ENCODE measurements around the gene INAFM2.

Gene INAFM2

DNA sequence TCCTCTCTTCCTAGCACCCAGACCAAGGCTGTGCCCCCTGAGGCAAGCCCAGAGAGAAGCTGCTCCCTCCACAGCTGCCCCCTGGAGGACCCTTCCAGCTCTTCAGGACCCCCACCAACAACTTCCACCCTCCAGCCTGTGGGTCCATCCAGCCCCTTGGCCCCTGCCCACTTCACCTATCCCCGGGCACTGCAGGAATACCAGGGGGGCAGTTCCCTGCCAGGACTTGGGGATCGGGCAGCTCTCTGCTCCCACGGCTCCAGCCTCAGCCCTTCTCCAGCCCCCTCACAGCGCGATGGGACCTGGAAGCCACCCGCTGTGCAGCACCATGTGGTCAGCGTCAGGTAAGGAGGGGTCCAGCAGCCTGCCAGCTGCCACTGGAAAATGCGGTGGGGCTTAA is 40.1 kb downstream of the INAFM2 start:
- no peak for DNase-seq (ENCODE audit: low read depth in 2 of 2)

DNA sequence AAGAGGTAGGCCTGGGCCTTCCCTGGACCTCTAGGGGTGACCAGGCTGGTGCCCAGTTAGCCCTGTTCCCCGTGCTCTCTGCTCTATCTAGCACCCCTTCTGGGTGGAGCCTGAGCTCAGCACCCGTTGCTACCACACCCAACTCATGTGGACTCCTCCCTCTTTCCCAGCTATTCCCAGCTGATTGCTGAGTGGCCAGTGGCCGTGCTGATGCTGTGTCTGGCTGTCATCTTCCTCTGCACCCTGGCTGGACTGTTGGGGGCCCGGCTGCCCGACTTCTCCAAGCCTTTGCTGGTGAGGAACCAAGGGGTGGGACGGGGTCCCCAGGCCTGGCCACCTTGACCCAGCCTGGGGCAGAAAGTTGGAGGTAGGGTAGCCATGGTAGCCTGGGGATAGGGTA is 40.8 kb downstream of the INAFM2 start:
- no peak for DNase-seq (ENCODE audit: low read depth in 2 of 2)

DNA sequence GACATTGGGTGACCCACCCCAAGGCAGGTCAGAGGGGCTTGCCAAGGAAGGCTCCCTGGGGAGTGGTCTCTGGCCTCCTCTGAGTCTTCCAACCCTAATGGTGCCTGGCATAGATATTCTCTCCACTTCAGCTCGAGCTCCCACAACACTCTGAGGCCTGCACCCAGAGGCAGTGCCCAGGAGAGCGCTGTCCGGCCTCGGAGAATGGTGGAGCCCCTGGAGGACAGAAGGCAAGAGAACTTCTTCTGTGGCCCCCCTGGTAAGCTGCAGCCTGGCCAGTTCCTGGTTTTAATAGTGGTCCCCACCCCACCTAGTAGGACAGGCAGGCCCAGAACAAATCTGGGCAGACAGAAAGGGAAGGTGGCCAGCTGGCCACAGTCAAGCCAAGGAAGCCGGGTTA is 41.5 kb downstream of the INAFM2 start:
- no peak for DNase-seq (ENCODE audit: low read depth in 2 of 2)

DNA sequence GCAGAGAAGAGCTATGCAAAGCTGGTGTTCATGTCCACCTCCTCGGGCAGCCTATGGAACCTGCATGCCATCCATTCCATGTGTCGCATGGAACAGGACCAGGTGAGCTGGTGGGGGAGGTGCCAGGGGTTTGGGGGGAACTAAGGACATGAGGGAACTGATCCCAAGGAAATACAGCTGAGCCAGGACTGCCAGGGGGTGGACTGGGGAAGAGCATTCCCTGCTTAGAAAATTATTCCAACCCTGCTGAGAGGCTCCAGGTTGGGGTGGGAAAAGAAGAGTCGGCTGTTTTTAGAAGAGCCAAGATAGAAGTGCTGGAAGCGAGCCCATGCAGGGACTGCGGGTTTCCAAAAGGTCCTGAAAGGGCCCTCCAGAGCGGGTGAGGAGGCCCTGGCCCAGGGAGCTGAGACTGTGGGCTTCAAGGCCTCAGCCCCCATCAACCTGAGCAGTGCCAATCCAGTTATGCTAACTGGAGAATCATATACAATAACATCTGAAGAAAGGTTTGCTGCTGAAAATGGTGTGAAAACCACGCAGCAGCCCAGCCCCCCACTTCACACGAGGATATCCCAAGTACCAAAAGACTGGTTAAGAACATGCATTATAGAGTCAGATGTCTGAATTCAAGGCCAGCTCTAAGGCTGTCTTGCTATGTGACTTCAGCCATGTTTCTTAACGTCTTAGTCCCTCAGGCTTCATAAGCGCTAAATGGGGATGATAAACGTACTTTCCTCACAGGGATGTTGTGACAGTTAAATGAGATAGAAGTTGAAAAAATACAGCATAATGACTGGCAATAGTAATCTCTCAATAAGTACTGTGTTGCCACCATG is 42.3 kb downstream of the INAFM2 start:
- no peak for DNase-seq (ENCODE audit: low read depth in 2 of 2)

DNA sequence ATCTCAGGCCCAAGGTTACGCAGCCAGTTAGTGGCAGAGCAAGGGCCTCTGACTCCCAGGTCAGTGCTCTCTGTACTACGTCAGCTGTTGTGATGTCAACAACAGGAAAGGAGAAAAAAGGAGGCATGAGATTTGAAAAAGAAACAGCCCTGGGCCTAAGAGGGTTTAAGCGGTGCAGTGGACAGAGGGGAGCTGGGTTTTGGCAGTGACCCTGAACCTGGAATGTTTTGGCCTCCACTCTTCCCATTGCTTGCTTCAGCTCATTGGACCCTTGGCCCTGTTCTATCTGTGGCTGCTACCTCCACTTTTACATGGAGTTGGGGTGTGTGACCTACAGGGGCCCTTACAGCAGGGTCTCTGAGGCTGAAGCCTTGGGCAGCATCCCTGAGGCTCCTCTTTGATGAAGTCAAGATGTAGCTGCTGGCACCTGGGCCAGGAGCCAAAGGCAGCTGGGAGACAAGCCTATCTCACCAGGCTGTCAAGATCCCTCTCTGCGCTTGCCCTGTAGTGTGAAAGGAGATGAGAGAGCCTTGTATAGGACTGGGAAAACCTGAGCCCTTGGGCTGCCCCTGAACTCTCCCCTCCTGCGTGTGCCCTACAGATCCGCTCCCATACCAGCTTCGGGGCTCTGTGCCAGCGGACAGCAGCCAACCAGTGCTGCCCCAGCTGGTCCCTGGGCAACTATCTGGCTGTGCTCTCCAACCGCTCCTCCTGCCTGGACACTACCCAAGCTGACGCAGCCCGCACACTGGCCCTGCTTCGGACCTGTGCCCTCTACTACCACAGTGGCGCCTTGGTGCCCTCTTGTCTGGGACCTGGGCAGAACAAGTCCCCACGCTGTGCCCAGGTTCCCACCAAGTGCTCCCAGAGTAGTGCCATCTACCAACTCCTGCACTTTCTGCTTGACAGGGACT is 43.2 kb downstream of the INAFM2 start:
- no peak for DNase-seq (ENCODE audit: low read depth in 2 of 2)

DNA sequence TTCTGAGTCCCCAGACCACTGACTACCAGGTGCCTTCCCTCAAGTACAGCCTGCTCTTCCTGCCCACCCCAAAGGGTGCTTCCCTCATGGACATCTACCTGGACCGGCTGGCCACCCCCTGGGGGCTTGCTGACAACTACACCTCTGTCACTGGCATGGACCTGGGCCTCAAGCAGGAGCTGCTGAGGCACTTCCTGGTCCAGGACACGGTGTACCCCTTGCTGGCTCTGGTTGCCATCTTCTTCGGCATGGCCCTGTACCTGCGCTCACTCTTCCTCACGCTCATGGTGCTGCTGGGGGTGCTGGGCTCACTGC is 43.8 kb downstream of the INAFM2 start:
- DNase-seq (ENCODE audit: low read depth in 2 of 2): no peak

DNA sequence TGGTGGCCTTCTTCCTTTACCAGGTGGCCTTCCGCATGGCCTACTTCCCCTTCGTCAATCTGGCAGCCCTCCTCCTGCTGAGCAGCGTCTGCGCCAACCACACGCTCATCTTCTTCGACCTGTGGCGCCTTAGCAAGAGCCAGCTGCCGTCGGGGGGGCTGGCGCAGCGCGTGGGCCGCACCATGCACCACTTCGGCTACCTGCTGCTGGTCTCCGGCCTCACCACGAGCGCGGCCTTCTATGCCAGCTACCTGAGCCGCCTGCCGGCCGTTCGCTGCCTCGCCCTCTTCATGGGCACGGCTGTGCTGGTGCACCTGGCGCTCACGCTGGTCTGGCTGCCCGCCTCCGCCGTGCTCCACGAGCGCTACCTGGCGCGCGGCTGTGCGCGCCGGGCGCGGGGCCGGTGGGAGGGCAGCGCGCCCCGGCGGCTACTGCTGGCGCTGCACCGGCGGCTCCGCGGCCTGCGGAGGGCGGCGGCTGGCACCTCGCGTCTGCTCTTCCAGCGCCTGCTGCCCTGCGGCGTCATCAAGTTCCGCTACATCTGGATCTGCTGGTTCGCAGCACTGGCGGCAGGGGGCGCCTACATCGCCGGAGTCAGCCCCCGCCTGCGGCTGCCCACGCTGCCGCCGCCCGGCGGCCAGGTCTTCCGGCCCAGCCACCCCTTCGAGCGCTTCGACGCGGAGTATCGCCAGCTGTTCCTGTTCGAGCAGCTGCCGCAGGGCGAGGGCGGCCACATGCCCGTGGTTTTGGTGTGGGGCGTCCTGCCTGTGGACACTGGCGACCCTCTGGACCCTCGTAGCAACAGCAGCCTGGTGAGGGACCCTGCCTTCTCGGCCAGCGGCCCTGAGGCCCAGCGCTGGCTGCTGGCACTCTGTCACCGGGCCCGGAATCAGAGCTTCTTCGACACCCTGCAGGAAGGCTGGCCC is 44.5 kb downstream of the INAFM2 start:
- DNase-seq (ENCODE audit: low read depth in 2 of 2): peak; percentile 75 to 76

DNA sequence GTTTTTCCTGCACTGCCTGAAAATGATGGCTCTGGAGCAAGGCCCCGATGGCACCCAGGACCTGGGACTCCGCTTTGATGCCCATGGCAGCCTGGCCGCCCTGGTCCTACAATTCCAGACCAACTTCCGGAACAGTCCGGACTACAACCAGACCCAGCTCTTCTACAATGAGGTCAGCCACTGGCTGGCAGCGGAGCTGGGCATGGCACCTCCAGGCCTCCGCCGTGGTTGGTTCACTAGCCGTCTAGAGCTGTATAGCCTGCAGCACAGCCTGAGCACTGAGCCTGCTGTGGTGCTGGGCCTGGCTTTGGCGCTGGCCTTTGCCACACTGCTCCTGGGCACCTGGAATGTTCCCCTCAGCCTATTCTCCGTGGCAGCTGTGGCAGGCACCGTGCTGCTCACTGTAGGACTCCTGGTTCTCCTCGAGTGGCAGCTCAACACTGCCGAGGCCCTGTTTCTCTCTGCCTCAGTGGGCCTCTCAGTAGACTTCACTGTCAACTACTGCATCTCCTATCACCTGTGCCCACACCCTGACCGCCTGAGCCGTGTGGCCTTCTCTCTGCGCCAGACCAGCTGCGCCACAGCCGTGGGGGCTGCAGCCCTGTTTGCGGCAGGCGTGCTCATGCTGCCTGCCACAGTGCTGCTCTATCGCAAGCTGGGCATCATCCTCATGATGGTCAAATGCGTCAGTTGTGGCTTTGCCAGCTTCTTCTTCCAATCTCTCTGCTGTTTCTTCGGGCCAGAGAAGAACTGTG is 45.4 kb downstream of the INAFM2 start:
- no peak for DNase-seq (ENCODE audit: low read depth in 2 of 2)

DNA sequence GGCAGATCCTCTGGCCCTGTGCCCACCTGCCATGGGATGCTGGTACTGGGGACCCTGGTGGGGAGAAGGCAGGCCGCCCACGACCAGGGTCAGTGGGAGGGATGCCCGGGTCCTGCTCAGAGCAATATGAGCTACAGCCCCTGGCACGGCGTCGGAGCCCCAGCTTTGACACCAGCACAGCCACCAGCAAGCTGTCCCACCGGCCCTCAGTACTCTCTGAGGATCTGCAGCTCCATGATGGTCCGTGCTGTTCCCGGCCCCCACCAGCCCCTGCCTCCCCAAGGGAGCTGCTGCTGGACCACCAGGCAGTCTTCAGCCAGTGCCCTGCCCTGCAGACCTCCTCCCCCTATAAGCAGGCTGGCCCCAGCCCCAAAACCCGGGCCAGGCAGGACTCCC is 46.0 kb downstream of the INAFM2 start:
- no peak for DNase-seq (ENCODE audit: low read depth in 2 of 2)

DNA sequence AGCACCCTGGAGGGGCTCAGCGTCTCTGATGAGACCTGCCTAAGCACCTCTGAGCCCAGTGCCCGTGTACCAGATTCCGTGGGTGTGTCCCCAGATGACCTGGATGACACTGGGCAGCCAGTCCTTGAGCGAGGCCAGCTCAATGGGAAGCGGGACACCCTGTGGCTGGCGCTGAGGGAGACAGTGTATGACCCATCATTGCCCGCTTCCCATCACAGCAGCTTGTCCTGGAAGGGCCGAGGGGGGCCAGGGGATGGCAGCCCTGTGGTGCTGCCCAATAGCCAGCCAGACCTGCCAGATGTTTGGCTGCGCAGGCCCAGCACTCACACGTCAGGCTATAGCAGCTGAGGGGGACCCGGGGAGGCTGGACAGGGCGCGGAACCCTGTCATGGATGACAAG is 46.5 kb downstream of the INAFM2 start:
- DNase-seq (ENCODE audit: low read depth in 2 of 2): no peak

DNA sequence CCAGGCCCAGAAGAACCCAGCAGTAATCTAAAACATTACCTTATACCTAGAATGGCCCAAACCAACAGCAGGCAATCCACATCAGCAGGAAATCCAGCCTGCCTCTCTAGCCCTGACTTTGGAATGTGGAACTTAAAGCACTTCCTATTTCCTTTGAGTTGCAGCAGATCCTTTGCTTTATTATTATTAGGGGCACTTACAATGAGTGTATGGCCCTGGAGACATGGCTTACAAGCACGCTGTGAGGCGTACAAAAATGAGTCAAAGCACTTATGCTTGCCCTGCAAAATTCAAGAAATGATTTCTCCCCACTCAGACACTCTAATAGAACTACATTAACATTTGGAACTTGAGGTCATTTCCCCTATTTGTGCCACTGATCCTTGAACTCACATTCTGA is 49.5 kb downstream of the INAFM2 start:
- no peak for DNase-seq (ENCODE audit: low read depth in 2 of 2)

Measured in stimulated activated CD8-positive, alpha-beta memory T cell treated with anti-CD3 and anti-CD28 coated beads, Interleukin-2, amount 100 ng/mL, for 48 hours (primary cell).